Astrocyte (in vitro differentiated cells and primary cell): ENCODE data around the gene SMLR1. TPM values are rescaled to one million over a fixed set of nuclear protein-coding genes. Genes with fewer than 3 reads are reported as not detected.
A peak's percentile ranks its signal among the peaks of the same experiment; 100 is the strongest.

Source experiments
- DNase-seq: peaks from one replicate; pipeline ENCODE4 v3.0.0-alpha.2; 2010; ENCODE audit warnings: low read depth
- FAIRE-seq: peaks from 2 replicates; lab custom pipeline; 2011; peaks lifted over from hg19 to GRCh38; lab: Jason Lieb, UNC
- H2AFZ ChIP-seq: 2 replicates; pipeline ENCODE4 v1.6.0; 2012; ENCODE audit warnings: low read depth, low read length, inconsistent platforms
- H3K27ac ChIP-seq: 2 replicates; pipeline ENCODE4 v1.5.1; 2011; ENCODE audit warnings: low read depth, low read length, inconsistent platforms
- H3K27me3 ChIP-seq: 2 replicates; pipeline ENCODE4 v1.6.0; 2011; ENCODE audit warnings: low read length, inconsistent platforms; ENCODE audit not compliant: insufficient read depth
- H3K36me3 ChIP-seq: 2 replicates; pipeline ENCODE4 v1.5.1; 2011; ENCODE audit warnings: low read length, inconsistent platforms; ENCODE audit not compliant: insufficient read depth
- H3K4me1 ChIP-seq: 2 replicates; pipeline ENCODE4 v1.5.1; 2011; ENCODE audit warnings: low read length, inconsistent platforms; ENCODE audit not compliant: insufficient read depth
- H3K4me2 ChIP-seq: 2 replicates; pipeline ENCODE4 v1.6.0; 2012; ENCODE audit warnings: low read length, inconsistent platforms
- H3K4me3 ChIP-seq: 2 replicates; pipeline ENCODE4 v1.5.1; 2011; ENCODE audit warnings: low read depth, mild to moderate bottlenecking, low read length, inconsistent platforms; ENCODE audit not compliant: insufficient read depth
- H3K79me2 ChIP-seq: 2 replicates; pipeline ENCODE4 v1.6.0; 2012; ENCODE audit warnings: mild to moderate bottlenecking, low read length, inconsistent platforms; ENCODE audit not compliant: insufficient read depth
- H3K9ac ChIP-seq: 2 replicates; pipeline ENCODE4 v1.6.0; 2012; ENCODE audit warnings: mild to moderate bottlenecking, low read length, inconsistent platforms
- H3K9me3 ChIP-seq: 2 replicates; pipeline ENCODE4 v1.5.1; 2012; ENCODE audit warnings: low read depth, mild to moderate bottlenecking, low read length, inconsistent platforms; ENCODE audit not compliant: insufficient read depth
- H4K20me1 ChIP-seq: 2 replicates; pipeline ENCODE4 v1.6.0; 2012; ENCODE audit warnings: low read length, inconsistent platforms; ENCODE audit not compliant: insufficient read depth
- H3K27ac Mint-ChIP-seq: one replicate; pipeline ENCODE4 v1.8.0; 2021; ENCODE audit warnings: mild to moderate bottlenecking, mixed read lengths; ENCODE audit not compliant: unreplicated experiment
- H3K27me3 Mint-ChIP-seq: one replicate; pipeline ENCODE4 v1.8.0; 2021; ENCODE audit warnings: low read depth, mixed read lengths; ENCODE audit not compliant: unreplicated experiment
- H3K36me3 Mint-ChIP-seq: one replicate; pipeline ENCODE4 v1.8.0; 2021; ENCODE audit warnings: low read depth, mixed read lengths; ENCODE audit not compliant: unreplicated experiment
- H3K4me1 Mint-ChIP-seq: one replicate; pipeline ENCODE4 v1.8.0; 2021; ENCODE audit warnings: low read depth, mixed read lengths; ENCODE audit not compliant: unreplicated experiment
- H3K4me3 Mint-ChIP-seq: one replicate; pipeline ENCODE4 v1.8.0; 2021; ENCODE audit warnings: mild to moderate bottlenecking, moderate library complexity, mixed read lengths; ENCODE audit not compliant: unreplicated experiment
- H3K9me3 Mint-ChIP-seq: one replicate; pipeline ENCODE4 v1.8.0; 2021; ENCODE audit warnings: mild to moderate bottlenecking, mixed read lengths; ENCODE audit not compliant: unreplicated experiment
- EZH2 ChIP-seq: IDR thresholded peaks from 2 replicates; pipeline ENCODE4 v1.6.1; 2012; ENCODE audit warnings: mild to moderate bottlenecking, low read length, inconsistent platforms; ENCODE audit not compliant: insufficient read depth
- total RNA-seq: library from RNA; stranded (reverse); gene quantifications from 2 replicates; pipeline ENCODE4 v1.2.1, GENCODE V29; 2021
- TF ChIP-seq, protein P1 (sequence below): IDR thresholded peaks from 2 replicates; pipeline ENCODE4 v1.5.1; 2011; ENCODE audit warnings: low read depth, mild to moderate bottlenecking, inconsistent platforms, low read length, moderate library complexity; ENCODE audit not compliant: insufficient read depth

The SMLR1 gene
- total RNA-seq, 1 donor from 2014 or later: not detected

DNA sequence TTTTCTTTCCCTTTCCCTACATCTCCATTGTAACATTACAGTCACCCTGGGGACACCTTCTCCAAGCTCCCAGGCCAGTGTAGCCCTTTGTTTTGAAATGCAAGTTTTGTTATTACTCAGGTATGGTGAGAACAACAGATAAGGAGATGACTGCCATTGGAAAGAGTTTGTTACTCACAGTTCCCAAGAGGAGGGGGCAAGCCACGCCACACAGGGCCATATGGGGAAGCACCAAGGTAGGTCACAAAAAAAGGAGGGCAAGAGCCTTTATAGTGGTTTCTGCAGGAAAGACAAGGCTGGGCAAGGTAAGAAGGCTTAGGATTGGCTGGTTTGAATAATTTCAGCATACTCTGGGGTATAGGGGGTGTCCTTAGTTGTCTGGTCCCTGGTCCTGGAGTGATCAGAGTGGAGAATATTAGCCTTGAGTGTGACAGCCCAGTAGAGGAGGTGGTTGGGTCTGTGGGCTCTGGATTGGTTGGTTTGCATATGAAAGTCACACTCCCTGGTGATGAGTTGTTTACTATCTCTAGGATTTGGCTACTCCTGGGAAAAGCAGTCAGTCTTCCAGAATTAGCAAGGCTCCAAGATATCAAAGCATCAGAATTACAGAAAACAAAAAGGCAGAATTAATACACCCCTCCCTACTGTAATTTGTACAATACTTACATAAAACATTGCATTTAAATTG lies 33.1 kb upstream of the SMLR1 start:
- no peak for FAIRE-seq
- H3K79me2 ChIP-seq: no peaks in the 10 kb centered on the region
- peaks cover 2% of the 10 kb centered on the region for H3K27me3 Mint-ChIP-seq
- H3K4me1 ChIP-seq: no peaks in the 10 kb centered on the region
- no peak for DNase-seq
- no peaks in the 10 kb centered on the region for H3K4me1 Mint-ChIP-seq
- no peaks in the 10 kb centered on the region for H4K20me1 ChIP-seq
- peaks cover 2% of the 10 kb centered on the region for H3K9me3 Mint-ChIP-seq
- H3K9ac ChIP-seq: no peak overlapping the region
- no peaks in the 10 kb centered on the region for H3K9me3 ChIP-seq
- H3K36me3 Mint-ChIP-seq: no peaks in the 10 kb centered on the region
- no peak overlapping the region for H3K4me2 ChIP-seq
- H2AFZ ChIP-seq: no peak overlapping the region
- H3K27ac ChIP-seq: no peak overlapping the region
- H3K27me3 ChIP-seq: no peaks in the 10 kb centered on the region
- no peaks in the 10 kb centered on the region for H3K36me3 ChIP-seq
- no peak overlapping the region for H3K27ac Mint-ChIP-seq
- H3K4me3 ChIP-seq: no peak overlapping the region
- no peak overlapping the region for H3K4me3 Mint-ChIP-seq
- TF ChIP-seq, protein P1, sequence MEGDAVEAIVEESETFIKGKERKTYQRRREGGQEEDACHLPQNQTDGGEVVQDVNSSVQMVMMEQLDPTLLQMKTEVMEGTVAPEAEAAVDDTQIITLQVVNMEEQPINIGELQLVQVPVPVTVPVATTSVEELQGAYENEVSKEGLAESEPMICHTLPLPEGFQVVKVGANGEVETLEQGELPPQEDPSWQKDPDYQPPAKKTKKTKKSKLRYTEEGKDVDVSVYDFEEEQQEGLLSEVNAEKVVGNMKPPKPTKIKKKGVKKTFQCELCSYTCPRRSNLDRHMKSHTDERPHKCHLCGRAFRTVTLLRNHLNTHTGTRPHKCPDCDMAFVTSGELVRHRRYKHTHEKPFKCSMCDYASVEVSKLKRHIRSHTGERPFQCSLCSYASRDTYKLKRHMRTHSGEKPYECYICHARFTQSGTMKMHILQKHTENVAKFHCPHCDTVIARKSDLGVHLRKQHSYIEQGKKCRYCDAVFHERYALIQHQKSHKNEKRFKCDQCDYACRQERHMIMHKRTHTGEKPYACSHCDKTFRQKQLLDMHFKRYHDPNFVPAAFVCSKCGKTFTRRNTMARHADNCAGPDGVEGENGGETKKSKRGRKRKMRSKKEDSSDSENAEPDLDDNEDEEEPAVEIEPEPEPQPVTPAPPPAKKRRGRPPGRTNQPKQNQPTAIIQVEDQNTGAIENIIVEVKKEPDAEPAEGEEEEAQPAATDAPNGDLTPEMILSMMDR: no peak

DNA sequence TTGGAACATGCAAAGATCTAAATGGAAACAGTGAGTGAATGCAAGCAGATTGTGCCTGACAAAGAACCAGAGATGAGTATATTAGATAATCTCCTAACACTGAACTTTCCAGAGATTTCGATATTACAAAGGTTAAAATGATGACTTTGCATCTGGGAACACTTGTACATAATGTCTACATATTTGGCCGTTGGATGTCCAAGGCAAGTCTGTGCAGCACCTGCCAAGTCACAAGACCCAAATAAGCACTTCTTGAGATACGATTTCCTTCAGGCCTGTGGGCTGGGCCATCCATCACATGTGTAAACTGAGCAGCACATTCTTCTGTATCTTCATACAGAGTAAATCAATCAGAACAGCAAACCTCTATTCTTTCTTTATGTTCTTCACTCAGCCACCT lies 32.5 kb upstream of the SMLR1 start:
- H2AFZ ChIP-seq: no peak overlapping the region
- no peaks in the 10 kb centered on the region for H3K9me3 ChIP-seq
- Mint-ChIP-seq H3K27ac (no peak overlapping the region), H3K4me3 (no peak overlapping the region), H3K27me3 (peaks cover 2% of the 10 kb centered on the region), H3K4me1 (no peaks in the 10 kb centered on the region), H3K9me3 (peaks cover 6% of the 10 kb centered on the region), H3K36me3 (no peaks in the 10 kb centered on the region)
- H3K27me3 ChIP-seq: no peaks in the 10 kb centered on the region
- no peak overlapping the region for H3K9ac ChIP-seq
- H3K4me3 ChIP-seq: no peak overlapping the region
- FAIRE-seq (no peak), DNase-seq (no peak)
- H3K27ac ChIP-seq: no peak overlapping the region
- no peaks in the 10 kb centered on the region for H3K79me2 ChIP-seq
- H4K20me1 ChIP-seq: no peaks in the 10 kb centered on the region
- H3K4me2 ChIP-seq: no peak overlapping the region
- no peak for TF ChIP-seq EZH2
- TF ChIP-seq, protein P1: no peak
- no peaks in the 10 kb centered on the region for H3K36me3 ChIP-seq
- no peaks in the 10 kb centered on the region for H3K4me1 ChIP-seq

- peaks cover 8% of the 10 kb centered on the region for H3K9me3 Mint-ChIP-seq
- no peaks in the 10 kb centered on the region for H3K36me3 Mint-ChIP-seq
- peak; percentile 84 for FAIRE-seq
- H2AFZ ChIP-seq: no peak overlapping the region
- H3K27ac Mint-ChIP-seq: no peak overlapping the region
- H4K20me1 ChIP-seq: no peaks in the 10 kb centered on the region
- peak; percentile 86 for DNase-seq
- no peak overlapping the region for H3K27ac ChIP-seq
- no peak overlapping the region for H3K4me3 ChIP-seq
- H3K4me2 ChIP-seq: no peak overlapping the region
- no peaks in the 10 kb centered on the region for H3K9me3 ChIP-seq
- TF ChIP-seq, protein P1: no peak
- TF ChIP-seq EZH2: no peak
- H3K4me1 Mint-ChIP-seq: no peaks in the 10 kb centered on the region
- H3K4me3 Mint-ChIP-seq: no peak overlapping the region
- no peaks in the 10 kb centered on the region for H3K79me2 ChIP-seq
- no peaks in the 10 kb centered on the region for H3K27me3 ChIP-seq
- no peaks in the 10 kb centered on the region for H3K4me1 ChIP-seq
- no peak overlapping the region for H3K9ac ChIP-seq
- no peaks in the 10 kb centered on the region for H3K36me3 ChIP-seq
- peaks cover 2% of the 10 kb centered on the region for H3K27me3 Mint-ChIP-seq
These were observed 30.8 kb upstream of the SMLR1 start for GRCh38 chr6:130796313-130796905.
